HG03432 (cell line): ENCODE data around the gene NMB.

Experiments used
- ATAC-seq: cut with Tn5 transposase; IDR thresholded peaks from one replicate; pipeline ENCODE4 v1.9.1; 2021; ENCODE audit warnings: mild to moderate bottlenecking, moderate library complexity; ENCODE audit not compliant: unreplicated experiment

NMB gene

DNA sequence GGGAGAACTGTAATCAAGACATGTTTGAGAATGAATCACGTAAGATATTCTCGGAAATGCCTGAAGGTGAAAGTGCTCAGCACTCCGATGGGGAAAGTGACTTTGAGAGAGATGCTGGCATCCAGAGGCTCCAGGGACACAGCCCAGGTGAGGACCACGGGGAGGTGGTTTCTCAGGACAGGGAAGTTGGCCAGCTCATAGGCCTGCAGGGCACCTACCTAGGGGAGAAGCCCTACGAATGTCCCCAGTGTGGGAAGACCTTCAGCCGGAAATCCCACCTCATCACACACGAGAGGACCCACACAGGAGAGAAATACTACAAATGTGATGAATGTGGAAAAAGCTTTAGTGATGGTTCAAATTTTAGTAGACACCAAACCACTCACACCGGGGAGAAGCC is 37.4 kb downstream of the NMB start:
- no peak for ATAC-seq

DNA sequence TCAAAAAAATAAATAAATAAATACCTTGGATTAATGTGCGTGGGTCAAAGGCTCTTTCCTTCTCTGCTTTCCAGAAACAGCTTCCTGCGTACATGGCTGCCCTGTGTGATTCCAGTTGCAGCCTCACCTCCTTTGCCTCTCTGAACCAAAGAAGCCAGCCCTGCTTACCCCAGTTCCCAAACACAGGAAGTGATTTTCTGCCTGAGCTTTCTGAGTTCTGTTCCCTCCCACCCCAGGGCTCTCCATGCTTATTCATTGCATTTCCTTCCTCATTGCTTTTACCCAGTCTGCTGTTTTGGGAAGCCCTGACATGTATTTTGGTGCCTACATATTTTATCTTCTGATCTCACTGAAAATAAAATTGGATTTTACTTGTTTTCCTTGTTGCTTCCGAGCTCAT is 41.8 kb downstream of the NMB start:
- ATAC-seq: no peak

DNA sequence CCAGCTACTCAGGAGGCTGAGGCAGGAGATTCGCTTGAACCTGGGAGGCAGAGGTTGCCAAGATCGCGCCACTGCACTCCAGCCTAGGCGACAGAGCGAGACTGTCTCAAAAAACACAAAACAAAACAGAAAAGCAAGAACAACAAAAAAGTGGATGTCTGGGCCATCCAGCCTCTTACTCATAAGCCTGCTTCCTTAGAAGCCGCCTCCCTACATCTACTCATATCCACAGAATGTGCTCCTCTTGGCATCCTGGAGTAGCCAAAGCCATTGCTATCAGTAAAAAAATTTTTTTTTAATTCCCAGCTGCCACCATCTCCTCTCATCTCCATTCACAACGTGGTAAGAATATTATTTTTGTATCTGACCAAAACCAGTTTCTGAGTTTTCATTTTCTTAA is 46.4 kb downstream of the NMB start:
- ATAC-seq: no peak

DNA sequence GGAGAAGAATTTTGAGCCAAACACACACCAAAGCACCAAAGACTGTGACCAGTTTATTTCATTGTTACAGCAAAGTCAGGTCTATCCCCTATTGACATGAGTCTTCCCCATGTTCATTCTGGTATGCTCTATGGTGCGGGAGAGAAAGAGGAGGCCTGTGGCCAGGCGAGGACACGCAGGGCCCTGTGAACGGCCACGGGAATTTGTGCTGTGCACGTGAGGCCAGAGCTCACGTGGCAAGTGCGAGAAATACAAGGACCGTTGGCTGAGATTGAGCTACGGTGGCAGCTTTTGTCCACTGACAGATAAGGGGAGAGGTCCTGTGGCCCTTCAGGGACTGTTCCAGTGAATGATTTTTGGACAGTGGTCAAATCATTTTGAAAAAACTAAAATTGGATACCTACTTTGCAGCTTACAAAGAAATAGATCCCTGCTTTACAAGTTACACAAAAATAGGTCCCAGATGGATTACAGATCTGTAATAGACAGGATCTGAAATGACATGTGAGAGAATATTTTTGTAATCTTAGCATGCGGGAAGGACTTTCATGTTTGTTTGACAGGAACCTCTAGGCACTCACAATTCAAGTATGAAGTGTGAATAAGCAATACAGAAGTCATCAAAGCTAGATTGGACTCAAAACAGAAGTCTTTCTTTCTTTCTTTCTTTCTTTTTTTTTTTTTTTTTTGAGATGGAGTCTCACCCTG is 48.0 kb downstream of the NMB start:
- ATAC-seq: no peak

DNA sequence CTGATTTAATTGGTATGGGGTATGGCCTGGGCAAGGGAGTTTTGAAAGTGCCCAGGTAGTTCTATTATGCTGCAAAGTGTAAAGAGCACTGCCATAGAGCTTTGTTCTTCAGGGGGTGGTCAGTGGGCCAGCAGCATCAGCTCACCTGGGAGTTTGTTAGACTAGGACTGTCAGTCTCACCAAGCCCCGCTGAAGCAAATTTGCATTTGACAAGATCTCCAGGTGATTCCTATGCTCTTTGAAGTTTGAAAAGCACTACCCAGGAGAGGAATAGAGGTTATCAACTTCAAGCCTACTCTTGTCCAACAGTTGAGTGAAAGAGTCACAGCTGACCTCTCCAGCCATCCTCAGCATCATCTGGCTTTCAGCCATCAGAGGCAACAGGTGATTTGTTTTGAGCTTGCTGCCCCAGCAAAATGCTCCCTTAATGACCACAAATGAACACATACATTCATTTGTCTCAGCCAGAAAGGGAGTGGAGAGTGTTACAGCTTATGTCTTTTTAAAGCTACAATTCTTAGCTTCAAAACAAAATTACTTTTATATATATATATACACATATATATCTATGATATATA is 49.2 kb downstream of the NMB start:
- ATAC-seq: no peak

DNA sequence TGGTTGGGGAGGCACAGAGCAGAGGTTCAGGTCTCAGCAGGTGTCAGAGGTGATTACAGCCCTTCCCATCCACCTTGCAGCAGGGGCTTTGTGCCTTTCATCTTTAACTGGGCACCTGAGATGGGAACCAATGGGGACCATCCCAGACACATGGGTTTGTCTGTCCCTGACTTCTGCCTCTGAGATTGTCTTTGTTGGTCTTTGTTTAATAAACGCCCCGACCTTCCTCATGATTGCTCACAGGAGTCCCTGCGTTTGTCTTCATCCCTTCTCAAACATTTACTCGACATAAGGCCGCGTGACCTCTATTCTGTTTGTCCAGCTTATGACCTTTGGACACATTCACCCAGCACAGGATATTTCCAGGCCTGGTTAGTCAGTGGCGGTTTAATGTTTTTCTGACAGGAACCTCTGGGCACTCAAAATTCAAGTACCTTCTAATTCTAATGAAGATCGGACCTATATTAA is 51.3 kb downstream of the NMB start:
- ATAC-seq: no peak

DNA sequence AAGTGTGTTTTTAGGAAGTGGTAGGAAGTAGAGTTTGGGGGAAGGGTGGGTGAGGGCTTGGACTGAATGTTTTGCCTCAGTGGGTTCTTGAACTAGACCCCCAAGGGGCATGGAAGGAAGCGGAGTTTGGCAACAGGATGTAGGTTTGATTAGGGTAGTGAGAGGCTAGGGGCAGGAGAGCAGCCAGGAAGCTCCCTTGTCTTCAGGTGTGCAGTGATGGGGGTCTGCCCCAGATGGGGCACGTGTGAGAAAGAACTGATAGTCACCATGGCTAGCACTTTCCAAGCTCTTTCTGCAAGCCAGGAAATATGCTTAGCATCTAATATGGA is 52.5 kb downstream of the NMB start:
- no peak for ATAC-seq
